OCI-LY1 (cell line): ENCODE data around the gene FUT4.

Source experiments
- H2AFZ ChIP-seq: fragments of 200-600 bp; sonication (generic), shearing (Covaris generic); 2 replicates; pipeline ENCODE4 v1.6.0; 2014; ENCODE audit warnings: antibody characterized with exemption, mild to moderate bottlenecking, low read length
- H3F3A ChIP-seq: fragments of 200-600 bp; sonication (generic), shearing (Covaris generic); 2 replicates; pipeline ENCODE4 v1.6.0; 2014; ENCODE audit warnings: mild to moderate bottlenecking, antibody characterized with exemption, low read length, moderate library complexity; ENCODE audit not compliant: insufficient read depth
- H3K27ac ChIP-seq: fragments of 200-600 bp; sonication (generic); 2 replicates; pipeline ENCODE4 v1.5.1; 2014; ENCODE audit warnings: low read length, mixed run types, mild to moderate bottlenecking, low read depth; ENCODE audit not compliant: poor library complexity, severe bottlenecking
- H3K27me3 ChIP-seq: fragments of 200-600 bp; sonication (generic); 2 replicates; pipeline ENCODE4 v1.6.0; 2014; ENCODE audit warnings: antibody characterized with exemption, mild to moderate bottlenecking, low read length, moderate library complexity; ENCODE audit not compliant: insufficient read depth
- H3K36me3 ChIP-seq: fragments of 200-600 bp; sonication (generic); 2 replicates; pipeline ENCODE4 v1.6.1; 2014; ENCODE audit warnings: mild to moderate bottlenecking, antibody characterized with exemption, low read length, moderate library complexity, mixed read lengths; ENCODE audit not compliant: insufficient read depth
- H3K4me1 ChIP-seq: fragments of 200-600 bp; sonication (generic); 2 replicates; pipeline ENCODE4 v1.5.1; 2014; ENCODE audit warnings: mild to moderate bottlenecking, low read length, moderate library complexity; ENCODE audit not compliant: insufficient read depth, severe bottlenecking
- H3K4me2 ChIP-seq: fragments of 200-600 bp; sonication (generic), shearing (Covaris generic); 2 replicates; pipeline ENCODE4 v1.6.1; 2014; ENCODE audit warnings: low read length
- H3K4me3 ChIP-seq: fragments of 200-600 bp; sonication (generic); 2 replicates; pipeline ENCODE4 v1.5.1; 2014; ENCODE audit warnings: low read length, low read depth, mild to moderate bottlenecking, mixed read lengths; ENCODE audit not compliant: poor library complexity, severe bottlenecking
- H3K79me2 ChIP-seq: fragments of 200-600 bp; shearing (Covaris generic); 2 replicates; pipeline ENCODE4 v1.6.1; 2016; ENCODE audit warnings: mixed run types, low read length, mixed read lengths; ENCODE audit not compliant: insufficient read depth
- H3K9ac ChIP-seq: fragments of 200-600 bp; sonication (generic), shearing (Covaris generic); 2 replicates; pipeline ENCODE4 v1.6.1; 2014; ENCODE audit warnings: mild to moderate bottlenecking, low read length, mixed read lengths
- H3K9me2 ChIP-seq: fragments of 200-600 bp; sonication (generic), shearing (Covaris generic); 2 replicates; pipeline ENCODE4 v1.6.1; 2014; ENCODE audit warnings: low read depth, mild to moderate bottlenecking, low read length, mixed read lengths
- H3K9me3 ChIP-seq: fragments of 200-600 bp; shearing (Covaris generic); 2 replicates; pipeline ENCODE4 v1.6.1; 2014; ENCODE audit warnings: low read length, mixed read lengths
- H4K20me1 ChIP-seq: fragments of 200-600 bp; sonication (generic), shearing (Covaris generic); 2 replicates; pipeline ENCODE4 v1.6.0; 2016; ENCODE audit warnings: mild to moderate bottlenecking, low read length; ENCODE audit not compliant: insufficient read depth
- CTCF ChIP-seq: fragments of 200-600 bp; sonication (generic), shearing (Covaris generic); IDR thresholded peaks from 2 replicates; pipeline ENCODE4 v1.5.1; 2017; ENCODE audit warnings: mild to moderate bottlenecking, antibody characterized with exemption, low read length, moderate library complexity, mixed read lengths
- EZH2 ChIP-seq: fragments of 200-600 bp; sonication (generic), shearing (Covaris generic); IDR thresholded peaks from 2 replicates; pipeline ENCODE4 v1.8.0; 2017; ENCODE audit warnings: borderline replicate concordance, mixed run types, mild to moderate bottlenecking, antibody characterized with exemption, low read length, moderate library complexity, mixed read lengths

FUT4 gene

GRCh38 chr11:94557421-94557820 is 13.7 kb downstream of the FUT4 start:
- H2AFZ ChIP-seq: no peak overlapping the region
- H3K79me2 ChIP-seq: no peaks in the 10 kb centered on the region
- H3K9ac ChIP-seq: no peak overlapping the region
- H3K4me1 ChIP-seq: no peaks in the 10 kb centered on the region
- H3K9me3 ChIP-seq: no peaks in the 10 kb centered on the region
- H4K20me1 ChIP-seq: no peaks in the 10 kb centered on the region
- H3K4me3 ChIP-seq: no peak overlapping the region
- no peaks in the 10 kb centered on the region for H3F3A ChIP-seq
- no peaks in the 10 kb centered on the region for H3K9me2 ChIP-seq
- H3K27ac ChIP-seq: no peak overlapping the region
- no peak for TF ChIP-seq CTCF
- TF ChIP-seq EZH2: no peak
- no peak overlapping the region for H3K4me2 ChIP-seq
- no peaks in the 10 kb centered on the region for H3K27me3 ChIP-seq
- H3K36me3 ChIP-seq: no peaks in the 10 kb centered on the region

GRCh38 chr11:94557992-94558391 is 14.3 kb downstream of the FUT4 start:
- no peak overlapping the region for H2AFZ ChIP-seq
- H3F3A ChIP-seq: no peaks in the 10 kb centered on the region
- H3K9me2 ChIP-seq: no peaks in the 10 kb centered on the region
- no peak for TF ChIP-seq CTCF
- no peak for TF ChIP-seq EZH2
- no peaks in the 10 kb centered on the region for H3K27me3 ChIP-seq
- H3K9ac ChIP-seq: no peak overlapping the region
- no peaks in the 10 kb centered on the region for H3K9me3 ChIP-seq
- H3K27ac ChIP-seq: no peak overlapping the region
- H4K20me1 ChIP-seq: no peaks in the 10 kb centered on the region
- no peaks in the 10 kb centered on the region for H3K36me3 ChIP-seq
- H3K4me1 ChIP-seq: no peaks in the 10 kb centered on the region
- no peaks in the 10 kb centered on the region for H3K79me2 ChIP-seq
- H3K4me2 ChIP-seq: no peak overlapping the region
- H3K4me3 ChIP-seq: no peak overlapping the region

GRCh38 chr11:94558468-94558867 is 14.7 kb downstream of the FUT4 start:
- no peaks in the 10 kb centered on the region for H3K36me3 ChIP-seq
- H3K79me2 ChIP-seq: no peaks in the 10 kb centered on the region
- H3K4me3 ChIP-seq: no peak overlapping the region
- no peak for TF ChIP-seq EZH2
- no peak for TF ChIP-seq CTCF
- H3K9me3 ChIP-seq: no peaks in the 10 kb centered on the region
- H3K9me2 ChIP-seq: no peaks in the 10 kb centered on the region
- H4K20me1 ChIP-seq: no peaks in the 10 kb centered on the region
- no peak overlapping the region for H2AFZ ChIP-seq
- no peaks in the 10 kb centered on the region for H3K4me1 ChIP-seq
- H3K27me3 ChIP-seq: no peaks in the 10 kb centered on the region
- H3K27ac ChIP-seq: no peak overlapping the region
- H3K9ac ChIP-seq: no peak overlapping the region
- H3F3A ChIP-seq: no peaks in the 10 kb centered on the region
- no peak overlapping the region for H3K4me2 ChIP-seq
